Tibial artery (tissue), 4 donors: Measurements from ENCODE around the gene CSN2.

Experiments
- DNase-seq, 2 donors: peaks; one replicate each; pipeline ENCODE4 v3.0.0-alpha.2; 2019
- H3K27ac ChIP-seq, 2 donors: fragments of 200-600 bp; sonication (generic) in 1 of 2; 1 replicate in 1 of 2; 2 replicates in 1 of 2; pipeline ENCODE4 v1.5.1; 2018 to 2019; ENCODE audit warnings: mild to moderate bottlenecking in 1 of 2
- H3K27me3 ChIP-seq, 2 donors: fragments of 200-600 bp; sonication (generic) in 1 of 2; one replicate each; pipeline versions ENCODE4 v1.5.1 to v1.6.0; 2016 to 2019
- H3K36me3 ChIP-seq, 3 donors: fragments of 200-600 bp; sonication (generic) in 2 of 3; one replicate each; pipeline ENCODE4 v1.5.1; 2016 to 2019; ENCODE audit warnings: mild to moderate bottlenecking in 2 of 3
- H3K4me1 ChIP-seq, 4 donors: fragments of 200-600 bp; sonication (generic) in 2 of 4; 1 replicate in 3 of 4; 2 replicates in 1 of 4; pipeline ENCODE4 v1.5.1; 2016 to 2019
- H3K4me3 ChIP-seq, 2 donors: fragments of 200-600 bp; sonication (generic) in 1 of 2; 1 replicate in 1 of 2; 2 replicates in 1 of 2; pipeline ENCODE4 v1.5.1; 2018 to 2019; ENCODE audit warnings: mild to moderate bottlenecking in 2 of 2
- H3K9me3 ChIP-seq, 3 donors: fragments of 200-600 bp; sonication (generic) in 1 of 3; one replicate each; pipeline ENCODE4 v1.5.1; 2016 to 2019
- intact Hi-C: fragments of 100-400 bp; cut with DNase I; formaldehyde crosslinking; loops from one replicate; pipeline ENCODE4 v1.15.0; 2023; ENCODE audit warnings: low total_unique reads
- TF ChIP-seq, protein P1 (sequence below), 2 experiments: fragments of 200-600 bp in 1 of 2; fragments of 450-650 bp in 1 of 2; IDR thresholded peaks; one replicate each; pipeline ENCODE4 v1.5.1; 2017 to 2019; ENCODE audit warnings: antibody characterized with exemption in 2 of 2, mild to moderate bottlenecking in 1 of 2, moderate library complexity in 1 of 2

Gene CSN2

DNA sequence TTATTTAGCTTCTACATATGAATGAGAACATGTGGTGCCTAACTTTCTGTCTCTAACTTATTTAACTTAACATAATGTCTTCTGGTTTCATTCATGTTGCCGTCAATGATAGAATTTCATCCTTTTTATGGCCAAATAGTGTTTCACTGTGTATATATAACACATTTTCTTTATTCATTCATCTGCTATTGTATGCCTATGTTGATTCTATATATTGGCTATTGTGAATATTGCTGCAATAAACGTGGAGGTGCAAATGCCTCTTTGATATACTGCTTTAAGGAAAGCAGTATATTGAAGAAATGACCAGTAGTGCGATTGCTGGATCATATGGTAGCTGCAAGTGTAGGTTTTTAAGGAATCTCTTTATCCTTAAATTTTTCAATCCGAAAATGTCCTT is 44.7 kb downstream of the CSN2 start:
- Histone ChIP-seq H3K4me1 (no peaks in the 10 kb centered on the region), H3K4me3 (no peak overlapping the region), H3K36me3 (no peaks in the 10 kb centered on the region), H3K27me3 (no peaks in the 10 kb centered on the region), H3K27ac (no peak overlapping the region), H3K9me3 (no peaks in the 10 kb centered on the region)
- no peak for DNase-seq
- TF ChIP-seq, protein P1, sequence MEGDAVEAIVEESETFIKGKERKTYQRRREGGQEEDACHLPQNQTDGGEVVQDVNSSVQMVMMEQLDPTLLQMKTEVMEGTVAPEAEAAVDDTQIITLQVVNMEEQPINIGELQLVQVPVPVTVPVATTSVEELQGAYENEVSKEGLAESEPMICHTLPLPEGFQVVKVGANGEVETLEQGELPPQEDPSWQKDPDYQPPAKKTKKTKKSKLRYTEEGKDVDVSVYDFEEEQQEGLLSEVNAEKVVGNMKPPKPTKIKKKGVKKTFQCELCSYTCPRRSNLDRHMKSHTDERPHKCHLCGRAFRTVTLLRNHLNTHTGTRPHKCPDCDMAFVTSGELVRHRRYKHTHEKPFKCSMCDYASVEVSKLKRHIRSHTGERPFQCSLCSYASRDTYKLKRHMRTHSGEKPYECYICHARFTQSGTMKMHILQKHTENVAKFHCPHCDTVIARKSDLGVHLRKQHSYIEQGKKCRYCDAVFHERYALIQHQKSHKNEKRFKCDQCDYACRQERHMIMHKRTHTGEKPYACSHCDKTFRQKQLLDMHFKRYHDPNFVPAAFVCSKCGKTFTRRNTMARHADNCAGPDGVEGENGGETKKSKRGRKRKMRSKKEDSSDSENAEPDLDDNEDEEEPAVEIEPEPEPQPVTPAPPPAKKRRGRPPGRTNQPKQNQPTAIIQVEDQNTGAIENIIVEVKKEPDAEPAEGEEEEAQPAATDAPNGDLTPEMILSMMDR (IDR thresholded peaks at IDR 0.05), result no peak
- intact Hi-C loops, result no loop called here

DNA sequence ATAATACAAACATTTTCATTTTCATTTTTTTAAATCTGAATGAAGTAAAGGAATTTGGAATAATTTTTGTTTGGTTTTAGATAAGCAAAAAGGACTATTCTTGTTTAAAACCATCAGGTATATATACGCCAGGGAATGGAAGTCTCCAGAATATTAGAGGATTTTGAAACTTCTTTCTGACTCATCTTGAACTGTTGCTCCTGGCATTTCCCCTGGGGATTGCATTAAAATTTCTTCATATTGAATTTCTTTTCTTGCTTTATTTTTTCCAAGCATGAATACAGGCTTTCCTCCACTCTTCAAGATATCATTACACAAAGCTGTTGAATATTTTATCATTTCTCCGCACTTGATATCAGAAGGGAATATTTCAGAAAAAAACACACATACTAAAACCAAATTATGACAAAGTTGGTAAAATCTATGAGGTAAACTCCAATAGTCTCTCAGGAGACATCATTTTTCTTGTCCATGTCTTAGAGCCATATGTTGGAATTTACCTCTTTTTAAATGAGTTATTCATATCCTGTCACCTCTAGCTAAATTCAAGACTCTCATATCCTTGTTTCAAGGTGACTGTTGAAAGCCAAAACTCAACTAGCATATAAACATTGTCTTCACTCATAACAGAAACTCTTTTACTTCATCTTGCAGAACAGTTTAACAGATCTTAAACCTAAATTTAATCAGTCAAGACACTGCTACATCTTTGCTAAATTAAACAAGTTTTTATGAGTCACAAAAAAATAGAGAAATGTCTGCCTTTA is 55.3 kb downstream of the CSN2 start:
- Histone ChIP-seq H3K4me3 (no peak overlapping the region), H3K4me1 (no peaks in the 10 kb centered on the region), H3K9me3 (no peaks in the 10 kb centered on the region), H3K36me3 (no peaks in the 10 kb centered on the region), H3K27me3 (no peaks in the 10 kb centered on the region), H3K27ac (no peak overlapping the region)
- TF ChIP-seq, protein P1 (IDR thresholded peaks at IDR 0.05), result no peak
- no peak for DNase-seq
- intact Hi-C loops, result no loop called here

DNA sequence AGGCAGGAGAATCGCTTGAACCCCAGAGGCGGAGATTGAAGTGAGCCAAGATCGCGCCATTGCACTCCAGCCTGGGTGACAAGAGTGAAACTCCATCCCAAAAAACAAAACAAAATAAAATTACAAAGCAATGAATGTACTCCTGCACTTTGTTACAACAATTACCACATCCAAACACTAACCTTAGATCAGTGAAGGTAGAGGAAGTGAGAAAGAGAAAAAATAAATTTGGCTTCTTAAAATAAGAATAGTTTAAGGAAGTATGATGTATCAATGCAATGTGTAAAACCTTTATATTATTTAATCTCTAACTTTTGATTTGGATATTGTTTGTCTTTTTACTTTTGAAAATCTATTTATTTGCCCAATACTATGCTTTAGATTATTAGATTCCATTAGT is 56.3 kb downstream of the CSN2 start:
- Histone ChIP-seq H3K4me1 (no peaks in the 10 kb centered on the region), H3K9me3 (no peaks in the 10 kb centered on the region), H3K27me3 (no peaks in the 10 kb centered on the region), H3K4me3 (no peak overlapping the region), H3K27ac (no peak overlapping the region), H3K36me3 (no peaks in the 10 kb centered on the region)
- DNase-seq, result no peak
- intact Hi-C loops, result no loop called here
- TF ChIP-seq, protein P1 (IDR thresholded peaks at IDR 0.05), result no peak

DNA sequence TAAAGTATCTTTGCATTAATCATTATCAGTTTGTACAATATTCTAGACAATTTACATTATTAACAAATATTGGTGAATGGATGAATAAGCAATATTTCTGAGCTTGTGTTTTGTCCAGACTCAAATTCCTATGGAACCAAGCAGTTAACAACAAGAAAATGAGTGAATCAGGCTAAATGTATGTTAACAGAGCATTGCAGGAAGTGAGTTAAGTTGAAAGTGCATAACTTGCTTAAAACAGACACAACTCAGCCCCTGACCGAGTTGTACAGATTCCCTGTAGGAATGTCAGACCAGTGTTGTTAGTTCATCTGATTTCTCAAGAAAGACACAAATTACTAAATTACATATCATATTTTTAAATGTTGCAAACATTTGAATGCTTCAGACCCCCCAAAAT is 58.4 kb downstream of the CSN2 start:
- H3K4me3 ChIP-seq, result no peak overlapping the region
- intact Hi-C loops, result no loop called here
- DNase-seq, result no peak
- no peaks in the 10 kb centered on the region for H3K4me1 ChIP-seq
- no peaks in the 10 kb centered on the region for H3K27me3 ChIP-seq
- no peaks in the 10 kb centered on the region for H3K36me3 ChIP-seq
- TF ChIP-seq, protein P1 (IDR thresholded peaks at IDR 0.05), result no peak
- H3K9me3 ChIP-seq, result no peaks in the 10 kb centered on the region
- H3K27ac ChIP-seq, result no peak overlapping the region
